T1000 (cell line): Measurements from ENCODE around the gene SLIT1.

Experiments
- DNase-seq: peaks from one replicate; lab custom pipeline; 2025; ENCODE audit warnings: mixed read lengths; lab: John Stamatoyannopoulos, UW

Gene SLIT1

GRCh38 chr10:97023401-97024167 lies 162.2 kb downstream of the SLIT1 start:
- DNase-seq = no peak

- no peak for DNase-seq
Observed at GRCh38 chr10:97022616-97023015, 163.1 kb downstream of the SLIT1 start.

GRCh38 chr10:97020452-97021400 lies 165.0 kb downstream of the SLIT1 start:
- DNase-seq = no peak

GRCh38 chr10:97019213-97019844 lies 166.4 kb downstream of the SLIT1 start:
- DNase-seq = no peak

GRCh38 chr10:97018251-97019212 lies 167.2 kb downstream of the SLIT1 start:
- no peak for DNase-seq

- no peak for DNase-seq
Observed at GRCh38 chr10:97017474-97017903, 168.3 kb downstream of the SLIT1 start.

GRCh38 chr10:97016728-97017473 lies 168.9 kb downstream of the SLIT1 start:
- DNase-seq = no peak

- no peak for DNase-seq
Observed at GRCh38 chr10:97015240-97015639, 170.5 kb downstream of the SLIT1 start.

GRCh38 chr10:97013983-97014382 lies 171.8 kb downstream of the SLIT1 start:
- DNase-seq = no peak

GRCh38 chr10:97013568-97013967 lies 172.2 kb downstream of the SLIT1 start:
- no peak for DNase-seq

- DNase-seq = no peak
Observed at GRCh38 chr10:97012470-97012869, 173.3 kb downstream of the SLIT1 start.

GRCh38 chr10:97011397-97011796 lies 174.4 kb downstream of the SLIT1 start:
- no peak for DNase-seq

- no peak for DNase-seq
Observed at GRCh38 chr10:97010695-97011206, 175.0 kb downstream of the SLIT1 start.

- no peak for DNase-seq
Observed at GRCh38 chr10:97007417-97007816, 178.3 kb downstream of the SLIT1 start.

- no peak for DNase-seq
Observed at GRCh38 chr10:97006364-97006763, 179.4 kb downstream of the SLIT1 start.

- DNase-seq = no peak
Observed at GRCh38 chr10:97005349-97005748, 180.4 kb downstream of the SLIT1 start.

GRCh38 chr10:97004591-97004990 lies 181.2 kb downstream of the SLIT1 start:
- no peak for DNase-seq

GRCh38 chr10:97003804-97004201 lies 182.0 kb downstream of the SLIT1 start:
- no peak for DNase-seq

GRCh38 chr10:97003151-97003803 lies 182.5 kb downstream of the SLIT1 start:
- DNase-seq = no peak

- DNase-seq = no peak
Observed at GRCh38 chr10:97002670-97003069, 183.1 kb downstream of the SLIT1 start.
